ENCODE data around the gene ASGR2.
A peak's percentile ranks its signal among the peaks of the same experiment; 100 is the strongest.
"Not testable (repeated sequence)": the region's sequence is repeated elsewhere in the genome, so short reads cannot be mapped to it uniquely, and the experiment has no call there.

ASGR2 gene

DNA sequence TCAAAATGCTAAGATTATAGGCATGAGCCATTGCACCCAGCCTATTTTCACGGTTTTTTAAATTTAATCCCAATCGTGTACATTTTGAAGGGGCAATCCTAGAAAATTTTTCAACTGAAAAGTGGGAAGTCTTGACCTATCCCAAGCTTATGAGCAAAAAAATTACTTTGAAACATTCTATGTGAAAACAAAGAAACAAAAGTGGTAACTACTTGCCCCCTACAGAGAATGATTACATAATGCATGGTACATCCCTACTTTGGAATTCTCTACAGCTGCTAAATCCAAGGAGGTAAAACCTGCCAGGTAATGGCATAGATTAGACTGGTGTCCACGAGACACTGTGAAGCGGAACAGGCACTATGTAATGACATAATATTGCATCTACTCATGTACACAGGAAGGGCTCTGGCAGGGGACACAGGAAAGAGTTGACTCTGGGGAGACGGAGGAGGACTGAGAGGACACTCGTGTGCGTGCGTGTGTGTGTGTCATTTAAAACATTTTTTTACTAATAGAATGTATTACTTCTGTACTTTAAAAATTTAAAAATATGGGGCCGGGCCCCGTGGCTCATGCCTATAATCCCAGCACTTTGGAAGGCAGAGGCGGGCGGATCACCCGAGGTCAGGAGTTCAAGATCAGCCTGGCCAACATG is 15.7 kb downstream of the ASGR2 start:
- no peak for DNase-seq

DNA sequence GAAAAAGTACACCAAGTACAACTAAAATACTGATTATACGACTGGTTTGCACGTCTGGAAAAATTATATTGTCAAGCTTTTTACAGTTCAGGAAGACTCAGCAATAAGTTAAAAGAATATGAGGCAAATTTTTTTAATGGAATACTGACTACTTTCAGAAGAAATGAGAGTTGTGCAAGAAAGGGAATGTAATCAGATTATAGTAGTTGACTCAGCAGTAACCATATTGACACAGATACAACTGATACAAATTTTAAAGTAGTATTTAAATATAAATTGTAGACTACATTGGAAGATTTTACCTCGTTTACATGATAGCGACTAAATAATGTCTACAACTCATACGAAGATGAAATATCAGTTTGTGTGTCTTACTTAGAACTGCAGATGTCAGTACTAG is 16.7 kb downstream of the ASGR2 start:
- no peak for DNase-seq

- DNase-seq, result no peak
Observed at GRCh38 chr17:7095625-7096024, 19.0 kb downstream of the ASGR2 start.

- DNase-seq, result no peak
Observed at GRCh38 chr17:7094652-7095019, 20.0 kb downstream of the ASGR2 start.

- peak; percentile 13 for DNase-seq
Observed at GRCh38 chr17:7091311-7092005, 23.2 kb downstream of the ASGR2 start.

DNA sequence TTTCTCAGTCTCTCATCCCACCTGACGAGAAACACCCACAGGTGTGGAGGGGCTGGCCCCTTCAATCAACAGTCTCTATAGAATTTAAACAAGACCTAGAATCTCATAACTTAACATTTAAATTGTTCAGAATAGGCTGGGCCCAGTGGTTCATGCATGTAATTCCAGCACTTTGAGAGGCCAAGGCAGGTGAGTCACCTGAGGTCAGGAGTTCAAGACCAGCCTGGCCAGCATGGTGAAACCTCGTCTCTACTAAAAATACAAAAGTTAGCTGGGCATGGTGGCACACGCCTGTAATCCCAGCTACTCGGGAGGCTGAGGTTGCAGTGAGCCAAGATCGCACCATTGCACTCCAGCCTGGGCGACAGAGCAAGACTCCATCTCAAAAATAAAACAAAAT is 25.1 kb downstream of the ASGR2 start:
- DNase-seq, result not testable (repeated sequence)

DNA sequence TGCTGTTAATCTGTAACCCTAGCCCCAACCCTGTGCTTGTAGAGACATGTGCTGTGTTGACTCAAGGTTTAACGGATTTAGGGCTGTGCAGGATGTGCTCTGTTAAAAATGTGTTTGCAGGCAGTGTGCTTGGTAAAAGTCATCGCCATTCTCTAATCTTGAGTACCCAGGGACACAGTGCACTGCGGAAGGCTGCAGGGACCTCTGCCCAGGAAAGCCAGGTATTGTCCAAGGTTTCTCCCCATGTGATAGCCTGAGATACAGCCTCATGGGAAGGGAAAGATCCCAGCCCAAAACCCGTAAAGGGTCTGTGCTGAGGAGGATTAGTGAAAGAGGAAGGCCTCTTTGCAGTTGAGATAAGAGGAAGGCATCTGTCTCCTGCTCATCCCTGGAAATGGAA is 26.2 kb downstream of the ASGR2 start:
- DNase-seq, result not testable (repeated sequence)

DNA sequence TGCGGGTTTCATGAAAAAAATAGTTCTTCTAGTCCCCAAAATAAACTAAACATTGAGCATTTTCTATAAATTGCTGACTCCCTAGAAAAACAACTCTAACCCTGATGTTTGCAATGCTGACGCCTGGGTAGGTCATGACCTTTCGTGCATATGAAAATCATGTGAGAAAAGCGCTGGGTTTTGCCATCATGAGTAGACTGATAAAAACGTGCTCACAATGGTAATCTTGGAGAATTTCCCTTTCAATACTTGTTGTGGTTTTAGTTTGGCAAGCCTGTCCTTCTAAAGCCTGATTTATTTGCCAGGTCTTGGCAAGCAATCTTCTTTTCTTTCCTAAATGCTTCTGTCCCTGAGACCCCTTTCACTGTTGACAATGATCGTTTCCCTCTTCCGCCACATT is 30.5 kb downstream of the ASGR2 start:
- no peak for DNase-seq

GRCh38 chr17:7083592-7083991 is 31.0 kb downstream of the ASGR2 start:
- DNase-seq, result no peak

DNA sequence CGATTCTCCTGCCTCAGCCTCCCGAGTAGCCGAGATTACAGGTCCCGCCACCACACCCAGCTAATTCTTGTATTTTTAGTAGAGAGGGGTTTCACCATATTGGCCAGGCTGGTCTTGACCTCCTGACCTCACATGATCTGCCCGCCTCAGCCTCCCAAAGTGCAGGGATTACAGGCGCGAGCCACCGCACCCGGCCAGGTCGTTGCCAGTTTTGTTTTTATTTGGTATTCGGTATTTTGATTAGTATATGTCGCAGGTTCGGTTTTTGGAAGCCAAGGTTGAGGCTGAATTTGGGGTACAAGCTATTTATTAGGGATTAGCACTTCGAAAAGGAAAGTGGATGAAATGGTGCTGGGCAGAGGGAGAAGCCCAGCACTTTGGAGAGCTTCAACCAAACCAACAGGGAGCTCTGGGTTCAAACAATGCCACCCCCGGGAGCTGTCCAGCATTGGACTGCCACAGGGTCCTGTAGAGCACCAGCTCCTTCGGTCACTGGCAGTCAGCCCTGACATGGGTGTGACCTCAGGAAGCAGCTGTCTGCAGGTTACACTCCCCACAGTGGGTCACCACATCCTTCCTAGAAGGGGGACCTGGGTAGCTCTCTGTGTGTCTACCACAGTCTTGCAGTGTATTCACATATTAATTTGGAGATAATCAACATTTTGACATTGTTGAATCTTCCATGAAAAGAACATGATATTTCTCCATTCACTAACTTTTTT is 33.1 kb downstream of the ASGR2 start:
- DNase-seq, result no peak

DNA sequence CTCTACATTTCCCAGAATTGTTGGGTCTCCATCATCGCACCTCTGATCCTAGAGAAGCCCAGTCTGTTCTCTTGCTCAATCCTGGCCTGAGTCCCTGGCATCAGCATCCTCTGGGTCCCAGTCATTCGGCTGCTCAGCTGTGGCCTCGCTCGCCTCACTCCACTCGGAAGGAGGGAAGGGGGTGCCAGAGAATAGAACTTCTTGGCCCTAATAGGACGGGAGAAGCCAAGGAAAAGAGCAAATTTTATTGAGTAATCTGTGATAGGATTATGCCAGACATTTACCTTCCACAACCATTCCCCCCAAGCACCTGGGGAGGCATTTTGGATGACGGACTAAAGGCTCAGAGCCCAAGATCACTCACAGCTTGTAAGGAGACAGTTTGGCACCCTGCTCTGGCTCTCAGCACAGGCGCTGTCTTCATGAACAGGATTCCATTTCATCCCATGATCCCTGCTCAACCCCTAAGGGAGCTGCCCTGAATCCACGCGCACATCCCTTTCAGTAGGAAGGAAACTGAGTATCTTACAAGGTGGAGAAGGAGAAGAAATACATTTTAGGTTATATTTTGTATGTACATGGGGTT is 34.1 kb downstream of the ASGR2 start:
- DNase-seq, result no peak

DNA sequence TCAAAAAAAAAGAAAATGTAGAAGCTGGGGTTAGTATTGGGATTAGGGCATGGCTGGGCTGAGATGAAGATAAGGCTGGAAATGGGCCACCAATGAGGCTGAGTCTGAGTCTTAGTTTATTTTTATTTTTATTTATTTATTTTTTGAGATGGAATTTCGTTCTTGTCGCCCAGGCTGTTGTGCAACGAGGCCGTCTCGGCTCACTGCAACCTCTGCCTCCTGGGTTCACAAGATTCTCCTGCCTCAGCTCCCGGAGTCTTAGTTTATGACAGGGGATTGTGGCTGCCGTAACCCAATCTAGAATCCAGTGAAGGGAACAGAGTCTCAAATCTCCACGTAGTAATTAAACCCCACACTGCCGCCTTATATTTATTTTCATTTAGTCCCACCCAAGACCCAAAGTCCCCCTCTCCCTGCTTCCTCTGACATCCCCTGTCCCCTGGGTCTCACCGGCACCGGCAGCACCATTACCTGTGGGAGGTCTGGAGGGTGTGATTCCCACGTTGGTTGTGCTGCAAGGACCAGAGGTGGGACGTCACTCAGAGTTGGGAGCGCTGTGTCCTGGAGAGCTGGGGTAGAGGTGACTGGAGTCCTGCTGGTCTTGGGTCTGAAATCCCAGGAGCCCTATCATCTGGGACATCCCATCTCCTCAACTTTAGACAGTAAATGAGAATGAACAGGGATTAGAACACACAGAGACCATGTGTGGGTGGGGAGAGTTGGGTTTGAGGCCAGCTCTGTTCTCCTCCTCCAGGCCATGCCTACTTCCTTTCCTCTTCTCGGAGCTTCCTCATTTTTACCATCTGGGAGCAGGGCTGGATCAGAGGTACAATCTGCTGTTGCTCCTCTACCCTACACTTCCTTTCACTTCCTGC is 34.8 kb downstream of the ASGR2 start, which contains the start of gene CLEC10A:
Gene CLEC10A (minus strand): TSS at position 671 of the 875 bp plus-strand sequence. CDS start 1,439 bp downstream, outside the sequence.
- DNase-seq, result no peak

- no peak for DNase-seq
Observed at GRCh38 chr17:7078711-7079110, 35.9 kb downstream of the ASGR2 start.

- DNase-seq, result no peak
Observed at GRCh38 chr17:7077911-7078546, 36.6 kb downstream of the ASGR2 start.

GRCh38 chr17:7074931-7075330 is 39.7 kb downstream of the ASGR2 start:
- no peak for DNase-seq

DNA sequence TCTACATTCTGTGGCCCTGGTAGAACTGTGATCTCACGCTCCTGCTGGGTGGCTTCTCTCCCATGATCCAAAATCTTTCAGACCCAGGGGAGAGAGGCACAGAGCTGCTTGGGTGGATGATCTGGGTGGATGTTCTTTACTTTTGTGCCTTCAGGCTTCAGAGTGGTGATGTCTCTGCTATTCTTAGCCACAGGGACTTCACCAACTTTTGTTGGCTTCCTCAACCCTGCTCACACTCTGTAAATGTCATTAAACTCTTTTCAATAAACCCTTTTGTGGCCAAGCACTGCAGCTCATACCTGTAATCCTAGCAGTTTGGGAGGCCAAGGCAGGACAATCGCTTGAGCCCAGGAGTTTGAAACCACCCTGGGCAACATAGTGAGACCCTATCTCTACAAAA is 42.2 kb downstream of the ASGR2 start:
- no peak for DNase-seq

- no peak for DNase-seq
Observed at GRCh38 chr17:7070712-7071111, 43.9 kb downstream of the ASGR2 start.

GRCh38 chr17:7068268-7068667 is 46.4 kb downstream of the ASGR2 start:
- no peak for DNase-seq

GRCh38 chr17:7067198-7067597 is 47.4 kb downstream of the ASGR2 start:
- DNase-seq, result no peak

GRCh38 chr17:7064261-7064660 is 50.4 kb downstream of the ASGR2 start:
- DNase-seq, result no peak

GRCh38 chr17:7063518-7064094 is 51.0 kb downstream of the ASGR2 start:
- DNase-seq, result no peak
